HL-60 (cell line): ENCODE measurements around the gene CTBP2.

Source experiments
- DNase-seq, 2 experiments: peaks; one replicate each; pipeline ENCODE4 v3.0.0-alpha.2; 2010 to 2020; ENCODE audit warnings: low read depth in 1 of 2, low spot score in 1 of 2
- H3K27ac ChIP-seq: fragments of 250-450 bp; sonication (Bioruptor Pico); replicated peaks from 2 replicates; pipeline ENCODE4 v1.5.1; 2020; ENCODE audit warnings: mild to moderate bottlenecking, moderate library complexity
- H3K27me3 ChIP-seq: fragments of 250-450 bp; sonication (Bioruptor Pico); 2 replicates; pipeline ENCODE4 v1.5.1; 2021; ENCODE audit warnings: mild to moderate bottlenecking, moderate library complexity; ENCODE audit not compliant: insufficient read depth, poor library complexity, severe bottlenecking
- H3K4me3 ChIP-seq: replicated peaks from 2 replicates; pipeline ENCODE4 v1.5.1; 2011; ENCODE audit warnings: mild to moderate bottlenecking, control low read depth, low read length; ENCODE audit not compliant: insufficient read depth
- GABPA ChIP-seq: IDR thresholded peaks from 2 replicates; pipeline ENCODE4 v1.6.1; 2012; ENCODE audit warnings: low read depth
- POLR2AphosphoS5 ChIP-seq: IDR thresholded peaks from 2 replicates; pipeline ENCODE4 v1.6.1; 2012; ENCODE audit warnings: low read depth
- SPI1 ChIP-seq: IDR thresholded peaks from 2 replicates; pipeline ENCODE4 v1.6.1; 2012; ENCODE audit warnings: low read depth, mild to moderate bottlenecking, borderline replicate concordance
- TF ChIP-seq, protein P1 (sequence below): IDR thresholded peaks from 2 replicates; pipeline ENCODE4 v1.6.1; 2012; ENCODE audit warnings: low read depth; ENCODE audit not compliant: insufficient replicate concordance
- TF ChIP-seq, protein P2 (sequence below): IDR thresholded peaks from one replicate; pipeline ENCODE4 v1.5.1; 2011; ENCODE audit warnings: low read length, control low read depth, inconsistent platforms; ENCODE audit not compliant: insufficient read depth

Gene CTBP2

DNA sequence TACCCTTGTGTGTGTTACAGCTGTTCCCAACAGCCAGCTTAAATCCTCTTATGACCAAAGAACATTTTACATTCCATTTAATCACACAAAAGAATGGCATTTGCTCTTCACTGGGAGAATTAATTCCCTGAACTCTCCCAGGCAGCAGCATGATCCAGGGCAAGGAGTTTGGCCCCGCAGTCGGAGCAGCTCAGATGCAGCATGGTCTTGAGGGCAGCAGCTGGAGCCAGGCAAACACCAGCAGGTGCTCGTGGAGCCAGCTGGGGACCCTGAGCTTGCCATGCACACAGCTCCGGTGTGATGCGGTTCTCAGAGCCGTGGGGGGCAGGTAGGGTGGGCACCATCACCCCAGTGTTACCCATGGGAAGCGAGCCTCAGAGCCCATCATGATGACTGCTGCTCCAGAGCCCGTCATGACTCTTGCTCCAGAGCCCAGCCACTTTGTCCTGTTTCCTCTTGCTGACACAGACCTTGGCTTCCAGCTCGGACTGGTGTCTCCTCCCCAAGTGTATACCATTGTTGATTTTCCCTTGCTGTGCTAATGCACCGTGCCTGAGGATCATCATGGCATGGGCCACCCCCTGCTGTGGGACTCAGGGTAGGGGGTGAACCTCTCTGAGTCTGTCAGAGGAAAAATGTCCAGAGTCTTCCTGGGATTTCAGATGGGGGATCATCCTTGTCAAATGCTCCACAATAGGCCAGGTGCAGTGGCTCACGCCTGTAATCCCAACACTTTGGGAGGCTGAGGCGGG is 142.6 kb downstream of the CTBP2 start:
- Histone ChIP-seq H3K27ac (no peak overlapping the region), H3K27me3 (no peaks in the 10 kb centered on the region), H3K4me3 (no peak overlapping the region)
- TF ChIP-seq SPI1 (no peak), GABPA (no peak), POLR2AphosphoS5 (no peak)
- TF ChIP-seq, protein P1, sequence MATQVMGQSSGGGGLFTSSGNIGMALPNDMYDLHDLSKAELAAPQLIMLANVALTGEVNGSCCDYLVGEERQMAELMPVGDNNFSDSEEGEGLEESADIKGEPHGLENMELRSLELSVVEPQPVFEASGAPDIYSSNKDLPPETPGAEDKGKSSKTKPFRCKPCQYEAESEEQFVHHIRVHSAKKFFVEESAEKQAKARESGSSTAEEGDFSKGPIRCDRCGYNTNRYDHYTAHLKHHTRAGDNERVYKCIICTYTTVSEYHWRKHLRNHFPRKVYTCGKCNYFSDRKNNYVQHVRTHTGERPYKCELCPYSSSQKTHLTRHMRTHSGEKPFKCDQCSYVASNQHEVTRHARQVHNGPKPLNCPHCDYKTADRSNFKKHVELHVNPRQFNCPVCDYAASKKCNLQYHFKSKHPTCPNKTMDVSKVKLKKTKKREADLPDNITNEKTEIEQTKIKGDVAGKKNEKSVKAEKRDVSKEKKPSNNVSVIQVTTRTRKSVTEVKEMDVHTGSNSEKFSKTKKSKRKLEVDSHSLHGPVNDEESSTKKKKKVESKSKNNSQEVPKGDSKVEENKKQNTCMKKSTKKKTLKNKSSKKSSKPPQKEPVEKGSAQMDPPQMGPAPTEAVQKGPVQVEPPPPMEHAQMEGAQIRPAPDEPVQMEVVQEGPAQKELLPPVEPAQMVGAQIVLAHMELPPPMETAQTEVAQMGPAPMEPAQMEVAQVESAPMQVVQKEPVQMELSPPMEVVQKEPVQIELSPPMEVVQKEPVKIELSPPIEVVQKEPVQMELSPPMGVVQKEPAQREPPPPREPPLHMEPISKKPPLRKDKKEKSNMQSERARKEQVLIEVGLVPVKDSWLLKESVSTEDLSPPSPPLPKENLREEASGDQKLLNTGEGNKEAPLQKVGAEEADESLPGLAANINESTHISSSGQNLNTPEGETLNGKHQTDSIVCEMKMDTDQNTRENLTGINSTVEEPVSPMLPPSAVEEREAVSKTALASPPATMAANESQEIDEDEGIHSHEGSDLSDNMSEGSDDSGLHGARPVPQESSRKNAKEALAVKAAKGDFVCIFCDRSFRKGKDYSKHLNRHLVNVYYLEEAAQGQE, result no peak
- TF ChIP-seq, protein P2, sequence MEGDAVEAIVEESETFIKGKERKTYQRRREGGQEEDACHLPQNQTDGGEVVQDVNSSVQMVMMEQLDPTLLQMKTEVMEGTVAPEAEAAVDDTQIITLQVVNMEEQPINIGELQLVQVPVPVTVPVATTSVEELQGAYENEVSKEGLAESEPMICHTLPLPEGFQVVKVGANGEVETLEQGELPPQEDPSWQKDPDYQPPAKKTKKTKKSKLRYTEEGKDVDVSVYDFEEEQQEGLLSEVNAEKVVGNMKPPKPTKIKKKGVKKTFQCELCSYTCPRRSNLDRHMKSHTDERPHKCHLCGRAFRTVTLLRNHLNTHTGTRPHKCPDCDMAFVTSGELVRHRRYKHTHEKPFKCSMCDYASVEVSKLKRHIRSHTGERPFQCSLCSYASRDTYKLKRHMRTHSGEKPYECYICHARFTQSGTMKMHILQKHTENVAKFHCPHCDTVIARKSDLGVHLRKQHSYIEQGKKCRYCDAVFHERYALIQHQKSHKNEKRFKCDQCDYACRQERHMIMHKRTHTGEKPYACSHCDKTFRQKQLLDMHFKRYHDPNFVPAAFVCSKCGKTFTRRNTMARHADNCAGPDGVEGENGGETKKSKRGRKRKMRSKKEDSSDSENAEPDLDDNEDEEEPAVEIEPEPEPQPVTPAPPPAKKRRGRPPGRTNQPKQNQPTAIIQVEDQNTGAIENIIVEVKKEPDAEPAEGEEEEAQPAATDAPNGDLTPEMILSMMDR, result no peak
- DNase-seq, result no peak

DNA sequence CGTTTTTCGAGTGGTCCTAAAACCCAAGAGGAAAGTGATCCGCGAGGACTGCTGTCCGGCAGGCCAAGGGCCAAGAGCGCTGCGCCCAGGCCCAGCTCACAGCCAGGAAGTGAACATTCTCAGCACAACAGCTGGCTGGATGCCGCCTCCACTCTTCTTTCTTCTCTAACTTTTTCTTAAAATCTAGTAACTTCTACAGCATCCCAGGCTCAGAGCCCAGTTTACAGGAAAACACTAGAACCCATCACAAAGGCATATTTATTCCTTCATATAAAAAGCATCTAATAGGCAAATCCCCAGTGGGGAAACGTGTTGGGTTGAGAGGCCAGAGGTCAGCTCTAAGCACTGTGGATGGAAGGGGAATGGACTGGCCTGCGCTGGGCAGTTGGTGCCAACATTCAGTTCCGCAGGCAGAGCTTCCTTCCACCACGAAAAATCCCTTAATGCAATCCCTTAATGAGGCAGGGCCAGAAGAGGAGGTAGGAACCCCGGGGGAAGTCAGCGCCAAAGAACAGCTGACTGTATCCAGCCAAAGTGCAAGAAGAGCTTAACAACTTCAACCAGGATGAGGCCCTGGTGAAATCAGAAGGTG is 143.7 kb downstream of the CTBP2 start:
- Histone ChIP-seq H3K27ac (no peak overlapping the region), H3K4me3 (no peak overlapping the region), H3K27me3 (no peaks in the 10 kb centered on the region)
- DNase-seq, result no peak
- TF ChIP-seq, protein P1, result no peak
- TF ChIP-seq POLR2AphosphoS5 (no peak), SPI1 (no peak), GABPA (no peak)
- TF ChIP-seq, protein P2, result no peak

DNA sequence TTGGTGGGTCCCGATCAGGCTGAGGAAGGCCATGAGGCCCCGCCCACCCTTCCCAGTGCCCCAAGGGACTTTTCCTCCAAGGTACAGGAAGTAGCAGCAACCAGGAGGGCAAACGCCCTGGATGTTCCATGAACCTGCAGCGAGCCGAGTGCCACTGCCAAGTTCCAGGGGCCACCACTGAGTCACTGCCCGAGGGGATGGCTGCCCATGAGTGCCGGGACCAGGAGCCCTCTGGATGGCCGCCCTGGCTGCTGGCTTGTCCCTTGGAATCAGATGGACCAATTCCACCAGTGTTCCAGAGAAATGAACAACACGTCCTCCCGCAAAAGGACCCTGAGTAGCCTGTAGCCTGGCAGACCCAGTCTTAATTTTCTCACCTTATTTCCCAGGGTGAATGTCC is 144.2 kb downstream of the CTBP2 start:
- Histone ChIP-seq H3K27me3 (no peaks in the 10 kb centered on the region), H3K27ac (no peak overlapping the region), H3K4me3 (no peak overlapping the region)
- TF ChIP-seq, protein P2, result no peak
- TF ChIP-seq SPI1 (no peak), POLR2AphosphoS5 (no peak)
- TF ChIP-seq, protein P1, result no peak
- no peak for DNase-seq
